HG02610 (cell line): ENCODE measurements around the gene TPGS1.

Experiments
- ATAC-seq: cut with Tn5 transposase; IDR thresholded peaks from one replicate; pipeline ENCODE4 v1.9.1; 2021; ENCODE audit warnings: mild to moderate bottlenecking, moderate library complexity; ENCODE audit not compliant: unreplicated experiment

TPGS1 gene

DNA sequence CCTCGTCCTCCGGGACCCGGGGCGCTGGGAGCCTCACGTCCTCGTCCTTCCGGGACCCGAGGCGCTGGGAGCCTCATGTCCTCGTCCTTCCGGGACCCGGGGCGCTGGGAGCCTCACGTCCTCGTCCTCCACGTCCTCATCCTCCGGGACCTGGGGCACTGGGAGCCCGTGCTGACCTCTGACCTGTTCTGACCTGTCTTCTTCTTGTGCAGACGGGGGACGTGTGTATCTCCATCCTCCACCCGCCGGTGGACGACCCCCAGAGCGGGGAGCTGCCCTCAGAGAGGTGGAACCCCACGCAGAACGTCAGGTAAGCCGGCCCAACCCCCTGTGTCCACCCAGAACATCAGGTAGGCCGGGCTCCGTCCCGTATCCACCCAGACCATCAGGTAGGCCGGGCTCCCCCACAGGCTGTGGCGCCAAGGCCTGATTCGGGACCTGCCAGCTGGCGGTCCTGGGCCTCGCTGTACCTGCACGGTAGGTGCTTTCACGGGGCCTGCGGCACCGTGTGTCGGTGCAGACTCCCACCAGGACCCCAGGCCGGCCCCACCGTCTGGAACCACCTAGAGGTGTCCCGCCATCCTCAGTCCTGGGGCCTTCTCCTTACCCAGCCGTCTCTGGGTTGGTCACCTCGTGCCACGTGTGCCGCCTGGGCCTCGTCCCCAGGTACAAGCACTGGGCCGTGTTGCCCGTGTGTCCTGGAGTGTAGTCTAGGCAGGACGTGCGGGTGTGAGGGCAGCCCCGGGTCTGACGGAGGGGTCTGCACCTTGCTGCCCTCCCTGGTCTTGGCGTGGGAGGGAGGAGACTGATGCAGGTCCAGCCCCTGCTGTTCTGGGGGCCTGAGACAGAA is 29.0 kb downstream of the TPGS1 start:
- no peak for ATAC-seq

DNA sequence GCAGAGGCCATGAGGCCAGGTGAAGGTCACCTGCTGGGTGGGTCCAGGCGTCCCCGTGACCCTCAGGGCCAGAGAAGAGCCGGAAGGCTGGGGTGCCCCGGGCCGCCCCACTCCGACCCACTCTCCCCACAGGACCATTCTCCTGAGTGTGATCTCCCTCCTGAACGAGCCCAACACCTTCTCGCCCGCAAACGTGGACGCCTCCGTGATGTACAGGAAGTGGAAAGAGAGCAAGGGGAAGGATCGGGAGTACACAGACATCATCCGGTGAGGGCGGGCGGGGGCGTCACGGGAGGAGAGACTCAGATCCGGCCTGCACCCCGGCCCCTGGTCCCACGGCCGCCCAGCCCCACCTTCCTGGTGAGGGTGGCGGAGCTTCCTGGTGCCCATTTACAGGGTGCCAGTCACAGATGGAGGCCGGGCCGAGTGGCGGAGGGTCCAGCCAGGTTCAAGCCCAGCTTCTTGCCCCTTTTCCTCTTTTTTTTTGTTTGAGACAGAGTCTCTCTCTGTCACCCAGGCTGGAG is 29.6 kb downstream of the TPGS1 start:
- no peak for ATAC-seq

DNA sequence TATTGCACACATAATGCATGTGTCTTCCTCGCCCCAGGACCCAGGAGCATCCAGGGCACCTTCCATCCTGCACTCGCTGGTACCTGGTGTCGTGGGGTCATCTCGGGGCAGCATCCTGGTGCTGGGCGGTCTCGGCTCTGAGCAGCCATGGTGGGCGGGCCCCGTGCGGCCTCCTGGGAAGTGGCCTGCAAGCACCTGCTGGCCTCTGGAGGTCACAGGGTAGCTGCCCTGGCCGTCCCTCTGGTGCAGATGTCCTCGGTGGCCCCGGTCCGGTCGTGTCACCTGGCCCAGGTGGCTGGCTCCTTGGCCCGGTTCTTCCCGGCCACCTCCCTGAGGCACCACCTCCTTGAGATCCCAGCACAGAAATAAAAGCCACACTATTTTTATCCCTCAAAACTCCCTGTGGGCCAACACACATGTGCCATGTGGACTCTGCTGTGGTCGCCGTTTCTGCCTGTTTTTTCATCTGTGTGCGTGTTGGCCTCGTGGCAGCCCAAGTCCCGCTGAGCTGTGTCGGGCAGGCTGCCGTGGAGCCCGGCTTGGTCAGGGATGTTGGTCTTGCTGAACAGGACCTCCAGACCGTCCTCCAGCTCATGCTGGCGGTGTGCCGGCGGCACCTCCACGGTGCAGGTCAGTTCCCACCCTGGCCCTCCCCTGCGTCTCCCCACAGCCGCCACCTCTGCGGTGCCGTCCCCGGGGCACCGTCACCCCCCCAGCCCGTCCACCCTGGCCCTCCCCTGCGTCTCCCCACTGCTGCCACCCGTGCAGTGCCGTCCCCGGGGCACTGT is 31.5 kb downstream of the TPGS1 start:
- no peak for ATAC-seq

DNA sequence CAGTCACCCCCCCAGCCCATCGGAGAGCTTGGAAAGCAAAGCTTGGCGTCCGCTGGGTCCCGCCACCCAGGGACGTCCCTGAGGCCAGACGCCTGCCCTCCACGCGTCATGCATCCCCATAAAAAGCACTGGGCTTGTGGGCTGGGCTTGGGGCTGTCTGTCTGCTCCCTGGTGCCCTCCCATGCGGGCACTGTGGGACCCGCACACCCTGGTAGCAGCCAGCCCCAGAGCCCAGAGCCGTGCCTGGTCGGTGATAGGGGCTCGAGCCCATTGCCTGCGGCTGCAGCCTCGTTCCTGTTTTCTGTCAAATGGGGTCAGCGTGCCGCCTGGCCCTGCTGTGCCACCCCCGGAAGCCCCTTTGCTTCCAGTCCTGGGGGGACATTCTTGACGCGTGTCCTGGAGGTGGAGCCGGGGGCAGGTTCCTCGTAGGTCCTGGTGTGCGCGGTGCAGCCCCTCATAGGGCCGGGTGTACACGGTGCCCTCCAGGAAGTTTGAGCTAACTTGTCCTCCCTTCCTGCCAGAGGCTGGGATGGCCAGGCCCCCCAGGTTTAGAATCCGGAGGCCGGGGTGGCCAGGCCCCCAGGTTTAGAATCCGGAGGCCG is 32.2 kb downstream of the TPGS1 start:
- no peak for ATAC-seq

DNA sequence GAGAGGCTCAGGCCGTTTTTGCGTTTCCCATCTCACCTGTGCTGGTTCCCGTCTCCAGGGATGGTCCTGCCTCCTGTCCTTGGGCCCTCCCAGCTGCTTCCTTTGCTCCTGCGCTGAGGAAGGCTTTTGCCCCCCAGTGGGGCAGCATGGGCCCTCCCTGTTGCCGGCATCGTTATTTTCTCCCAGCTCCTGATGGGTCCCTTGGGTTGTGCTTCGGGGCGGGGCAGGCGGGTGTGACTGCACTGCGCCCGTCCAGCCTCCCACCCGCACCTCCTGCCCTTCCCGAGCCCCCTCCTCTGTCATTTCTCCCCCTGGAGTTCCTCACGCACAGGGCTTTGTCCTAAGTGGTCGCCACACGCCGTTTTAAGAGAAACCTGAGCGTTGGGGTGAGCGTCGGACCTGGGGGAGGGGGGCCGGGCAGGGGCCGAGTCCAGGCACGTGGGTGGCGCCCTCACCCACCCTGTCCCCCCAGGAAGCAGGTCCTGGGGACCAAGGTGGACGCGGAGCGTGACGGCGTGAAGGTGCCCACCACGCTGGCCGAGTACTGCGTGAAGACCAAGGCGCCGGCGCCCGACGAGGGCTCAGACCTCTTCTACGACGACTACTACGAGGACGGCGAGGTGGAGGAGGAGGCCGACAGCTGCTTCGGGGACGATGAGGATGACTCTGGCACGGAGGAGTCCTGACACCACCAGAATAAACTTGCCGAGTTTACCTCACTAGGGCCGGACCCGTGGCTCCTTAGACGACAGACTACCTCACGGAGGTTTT is 33.8 kb downstream of the TPGS1 start:
- ATAC-seq, result no peak

DNA sequence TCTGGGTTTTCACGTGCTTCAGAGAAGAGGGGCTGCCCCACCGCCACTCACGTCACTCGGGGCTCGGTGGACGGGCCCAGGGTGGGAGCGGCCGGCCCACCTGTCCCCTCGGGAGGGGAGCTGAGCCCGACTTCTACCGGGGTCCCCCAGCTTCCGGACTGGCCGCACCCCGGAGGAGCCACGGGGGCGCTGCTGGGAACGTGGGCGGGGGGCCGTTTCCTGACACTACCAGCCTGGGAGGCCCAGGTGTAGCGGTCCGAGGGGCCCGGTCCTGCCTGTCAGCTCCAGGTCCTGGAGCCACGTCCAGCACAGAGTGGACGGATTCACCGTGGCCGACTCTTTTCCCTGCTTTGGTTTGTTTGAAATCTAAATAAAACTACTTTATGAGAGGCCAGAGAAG is 34.4 kb downstream of the TPGS1 start:
- no peak for ATAC-seq

DNA sequence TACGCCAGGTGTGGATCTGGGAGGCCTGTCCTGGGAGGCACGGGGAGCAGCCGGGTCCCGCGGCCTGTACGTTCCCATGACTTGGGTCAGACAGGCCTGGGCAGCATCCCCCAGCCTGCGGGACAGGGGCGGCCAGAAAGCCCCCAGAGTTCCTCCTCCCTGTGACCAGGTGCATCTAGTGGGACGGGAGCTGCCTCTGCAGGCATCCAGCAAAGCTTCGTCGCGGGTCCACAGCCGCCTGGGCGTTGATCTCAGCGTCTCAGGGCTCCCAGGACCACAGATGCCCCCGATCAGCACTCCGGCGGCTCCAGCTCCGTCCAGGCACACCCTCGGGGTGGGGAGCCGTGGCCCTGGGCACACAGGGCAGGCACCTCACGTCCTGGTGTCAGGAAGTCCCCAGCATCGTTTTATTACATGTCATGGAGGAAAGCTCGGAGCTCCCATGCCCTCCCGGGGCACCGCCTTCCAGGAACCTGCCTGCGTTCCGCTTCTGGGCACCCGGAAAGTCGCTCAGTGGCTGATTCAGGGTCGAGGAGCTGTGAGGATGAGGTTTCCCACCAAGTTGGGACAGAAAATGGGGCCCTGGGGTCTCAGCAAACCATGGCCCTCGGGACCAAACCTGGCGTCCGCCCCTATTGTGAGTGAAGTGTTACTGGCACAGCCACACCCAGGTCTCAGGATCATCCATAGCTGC is 35.0 kb downstream of the TPGS1 start:
- no peak for ATAC-seq

DNA sequence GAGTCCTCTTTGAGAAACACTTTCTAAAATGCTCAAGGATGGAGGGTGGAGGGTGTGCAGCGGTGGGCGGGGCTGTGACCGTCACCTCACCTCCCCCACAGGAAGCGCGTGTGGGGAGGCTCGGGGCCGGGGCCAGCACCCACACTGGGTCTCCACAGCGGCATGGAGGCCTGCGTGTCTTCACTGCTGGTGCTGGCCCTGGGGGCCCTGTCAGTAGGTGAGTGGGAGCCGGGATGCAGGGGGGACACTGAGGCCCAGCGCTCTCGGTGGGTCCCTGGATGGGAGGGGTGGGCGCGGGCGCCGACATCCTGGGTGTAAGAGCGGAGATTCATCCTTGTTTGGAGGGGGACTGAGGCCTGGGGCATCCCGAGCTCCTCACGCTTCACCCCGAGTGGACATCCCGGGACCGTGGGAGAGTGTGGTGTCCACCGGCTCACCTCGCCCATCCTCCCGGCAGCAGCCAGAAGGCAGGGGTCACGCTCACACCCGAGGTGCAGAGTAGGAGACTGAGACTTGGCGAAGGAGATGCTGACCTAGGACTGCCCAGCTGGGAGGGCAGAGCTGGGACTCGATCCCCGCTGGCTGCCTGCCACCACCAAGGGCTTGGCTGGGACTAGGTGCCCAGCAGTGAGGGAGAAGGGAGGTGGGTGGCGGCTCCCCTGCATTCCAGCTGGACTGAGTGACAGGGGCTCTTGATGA is 36.8 kb downstream of the TPGS1 start, which contains the start of gene GZMM:
Gene GZMM (plus strand): TSS at position 144 of the 699 bp plus-strand sequence. CDS start 19 bp downstream, at position 163.
- no peak for ATAC-seq

DNA sequence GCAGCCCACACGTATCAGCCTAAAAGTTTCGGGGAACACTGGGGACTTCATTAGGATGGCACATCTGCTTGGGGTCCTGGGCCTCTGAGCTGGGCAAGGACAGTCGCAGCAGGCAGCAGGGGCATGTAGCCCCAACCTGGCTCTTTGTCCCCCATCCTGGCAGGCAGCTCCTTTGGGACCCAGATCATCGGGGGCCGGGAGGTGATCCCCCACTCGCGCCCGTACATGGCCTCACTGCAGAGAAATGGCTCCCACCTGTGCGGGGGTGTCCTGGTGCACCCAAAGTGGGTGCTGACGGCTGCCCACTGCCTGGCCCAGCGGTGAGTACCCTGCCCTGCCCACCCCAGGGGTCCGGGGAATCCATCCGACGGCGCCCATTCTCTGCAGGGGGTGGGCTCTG is 39.8 kb downstream of the TPGS1 start:
- ATAC-seq, result no peak

DNA sequence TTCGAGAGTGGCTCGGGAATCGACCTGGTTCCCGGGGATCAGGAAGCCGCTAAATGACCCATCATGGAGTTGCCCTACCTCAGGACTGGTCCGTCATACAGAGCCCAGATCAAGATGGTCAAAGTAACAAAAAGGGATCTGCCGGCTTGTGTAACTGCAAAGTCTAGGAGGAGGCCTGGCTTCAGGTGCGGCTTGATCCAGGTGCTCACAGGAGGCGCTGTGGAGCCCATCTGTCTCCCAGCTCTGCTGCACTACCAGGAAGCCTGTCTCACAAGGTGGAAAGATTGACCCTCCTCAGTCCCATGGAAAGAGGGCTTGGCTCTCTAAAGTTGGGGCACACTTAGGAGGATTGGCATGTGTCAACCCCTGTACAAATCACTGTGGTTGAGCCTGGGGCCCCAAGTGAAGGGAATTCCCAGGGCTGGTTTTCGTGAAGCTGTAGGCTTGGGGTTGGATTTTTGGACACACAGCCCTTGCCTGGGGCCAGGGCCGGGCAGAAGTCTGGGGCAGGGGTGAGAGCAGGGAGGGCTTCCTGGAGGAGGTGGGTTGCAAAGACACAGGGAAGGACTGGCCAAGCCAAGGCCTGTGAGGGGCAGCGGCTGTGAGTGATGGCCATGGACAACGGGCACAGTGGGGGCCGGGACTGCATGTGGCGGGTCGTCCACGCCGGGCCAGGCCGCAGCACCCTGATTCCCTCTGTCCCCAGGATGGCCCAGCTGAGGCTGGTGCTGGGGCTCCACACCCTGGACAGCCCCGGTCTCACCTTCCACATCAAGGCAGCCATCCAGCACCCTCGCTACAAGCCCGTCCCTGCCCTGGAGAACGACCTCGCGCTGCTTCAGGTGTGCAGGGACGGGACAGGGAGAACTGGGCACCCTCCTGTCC is 40.8 kb downstream of the TPGS1 start:
- no peak for ATAC-seq

DNA sequence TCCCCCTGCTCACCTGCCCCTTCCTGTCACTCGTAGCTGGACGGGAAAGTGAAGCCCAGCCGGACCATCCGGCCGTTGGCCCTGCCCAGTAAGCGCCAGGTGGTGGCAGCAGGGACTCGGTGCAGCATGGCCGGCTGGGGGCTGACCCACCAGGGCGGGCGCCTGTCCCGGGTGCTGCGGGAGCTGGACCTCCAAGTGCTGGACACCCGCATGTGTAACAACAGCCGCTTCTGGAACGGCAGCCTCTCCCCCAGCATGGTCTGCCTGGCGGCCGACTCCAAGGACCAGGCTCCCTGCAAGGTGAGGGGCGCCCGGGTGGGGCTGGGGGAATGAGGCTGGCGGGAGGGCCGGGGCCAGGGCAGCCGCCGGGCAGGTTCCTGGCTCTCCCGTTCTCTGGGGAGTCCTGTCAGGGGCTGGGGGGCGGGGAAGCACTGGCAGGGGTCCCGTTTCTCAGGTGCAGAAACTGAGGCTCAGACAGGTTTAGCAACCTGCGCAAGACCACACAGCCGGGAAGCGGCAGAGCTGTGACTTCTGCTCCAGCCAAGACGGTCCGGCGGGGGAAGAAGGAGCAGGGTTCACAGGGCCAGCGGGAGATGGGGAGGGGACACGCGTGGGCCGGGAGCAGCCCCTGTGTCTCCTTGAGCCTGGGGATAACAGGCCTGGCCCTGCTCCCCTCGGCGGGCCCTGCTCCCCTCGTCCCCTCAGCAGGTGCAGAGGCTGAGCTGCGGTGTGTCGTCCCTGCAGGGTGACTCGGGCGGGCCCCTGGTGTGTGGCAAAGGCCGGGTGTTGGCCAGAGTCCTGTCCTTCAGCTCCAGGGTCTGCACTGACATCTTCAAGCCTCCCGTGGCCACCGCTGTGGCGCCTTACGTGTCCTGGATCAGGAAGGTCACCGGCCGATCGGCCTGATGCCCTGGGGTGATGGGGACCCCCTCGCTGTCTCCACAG is 41.9 kb downstream of the TPGS1 start:
- no peak for ATAC-seq

DNA sequence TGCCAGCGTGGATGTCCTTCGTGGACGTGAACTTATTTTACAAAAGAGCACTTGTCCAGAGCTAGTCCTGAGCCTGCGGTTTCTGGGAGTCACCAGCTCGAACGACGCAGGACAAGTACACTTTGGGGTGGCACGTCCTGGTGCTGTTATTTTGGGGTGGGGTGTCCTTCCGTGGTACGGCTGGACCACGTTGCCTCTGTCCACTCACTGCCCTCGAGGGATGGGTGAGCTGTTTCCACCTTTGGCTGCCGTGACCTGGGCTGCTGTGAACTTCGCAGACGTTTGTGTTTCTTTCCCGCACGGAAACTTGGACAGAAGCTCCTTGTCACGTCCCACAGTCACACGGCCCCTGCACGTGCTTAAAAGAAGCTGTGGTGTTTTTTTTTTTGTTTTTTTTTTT is 47.5 kb downstream of the TPGS1 start:
- ATAC-seq, result no peak

DNA sequence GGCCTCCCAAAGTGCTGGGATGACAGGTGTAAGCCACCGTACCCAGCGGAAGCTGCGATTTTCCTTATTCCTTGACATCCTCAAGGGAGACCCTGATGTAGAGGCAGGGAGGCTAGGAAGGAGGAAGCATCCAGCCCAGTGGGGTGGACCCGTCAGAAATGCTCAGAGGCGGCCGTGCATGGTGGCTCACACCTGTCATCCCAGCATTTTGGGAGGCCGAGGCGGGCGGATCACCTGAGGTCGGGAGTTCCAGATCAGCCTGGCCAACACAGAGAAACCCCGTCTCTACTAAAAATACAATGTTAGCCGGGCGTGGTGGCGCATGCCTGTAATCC is 48.1 kb downstream of the TPGS1 start:
- ATAC-seq, result no peak

DNA sequence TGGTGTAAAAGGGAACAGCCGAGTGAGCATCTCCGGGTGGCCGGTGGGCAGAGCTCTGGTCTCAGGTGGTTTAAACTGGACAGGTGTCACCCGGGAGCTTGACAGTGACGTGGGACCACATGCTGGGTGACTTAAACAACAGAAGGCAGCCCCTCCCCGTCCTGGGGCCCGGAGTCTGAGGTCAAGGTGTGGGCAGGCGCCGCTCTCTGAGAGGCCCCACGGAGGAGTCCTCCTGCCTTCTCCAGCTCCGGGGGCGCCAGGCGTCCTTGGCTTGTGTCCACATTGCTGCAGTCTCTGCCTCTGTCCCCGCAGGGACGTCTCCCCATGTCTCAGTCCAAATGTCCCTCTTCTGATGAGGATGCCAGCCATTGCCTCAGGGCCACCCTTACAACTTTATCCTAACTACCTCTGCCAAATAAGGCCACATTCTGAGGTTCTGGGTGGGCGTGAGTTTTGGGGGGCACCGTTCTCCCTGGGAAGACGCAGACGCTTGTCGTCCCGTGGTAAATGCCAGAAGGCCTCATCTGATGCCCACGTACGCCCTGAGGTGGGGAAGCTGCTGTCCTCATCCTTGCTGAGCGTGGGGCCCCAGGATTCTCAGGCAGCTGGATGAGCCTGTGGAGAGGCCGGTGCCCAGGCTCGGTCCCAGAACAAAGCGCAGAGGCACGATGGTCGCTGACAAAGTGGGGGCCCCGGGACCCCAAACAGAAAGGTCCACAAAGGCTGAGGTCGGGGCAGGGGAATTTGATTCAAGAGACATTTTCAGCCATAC is 49.5 kb downstream of the TPGS1 start:
- no peak for ATAC-seq

DNA sequence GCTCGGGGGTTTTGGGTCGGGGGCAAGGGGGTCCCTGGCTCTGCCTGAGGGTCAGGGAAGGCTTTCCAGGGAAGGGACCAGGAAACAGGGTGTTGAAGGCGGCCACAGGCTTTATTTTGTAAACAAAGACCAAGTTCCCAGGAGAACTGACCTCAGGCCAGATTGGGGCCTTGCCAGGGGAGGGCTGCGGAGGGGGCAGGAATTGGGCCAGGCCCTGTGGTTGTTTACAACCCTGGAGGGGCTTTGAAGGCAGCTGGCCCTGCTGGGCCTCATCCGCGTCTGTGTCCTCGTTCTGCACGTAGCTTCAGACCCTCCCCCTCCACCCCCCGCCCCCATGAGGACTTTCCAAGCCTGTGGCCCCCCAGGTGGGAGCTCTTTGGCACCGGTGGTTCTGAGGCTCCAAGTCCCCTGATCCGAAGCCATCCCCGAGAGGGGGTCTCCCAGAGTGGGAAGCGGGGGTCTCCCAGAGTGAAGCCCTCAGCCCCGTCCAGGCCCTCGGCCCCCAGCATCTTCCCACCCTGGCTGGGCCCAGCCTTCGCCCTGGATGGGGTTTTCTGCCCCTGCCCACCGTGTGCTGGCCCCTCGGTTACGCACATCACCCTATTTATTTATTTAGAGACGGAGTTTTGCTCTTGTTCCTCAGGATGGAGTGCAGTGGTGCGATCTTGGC is 51.6 kb downstream of the TPGS1 start:
- no peak for ATAC-seq

DNA sequence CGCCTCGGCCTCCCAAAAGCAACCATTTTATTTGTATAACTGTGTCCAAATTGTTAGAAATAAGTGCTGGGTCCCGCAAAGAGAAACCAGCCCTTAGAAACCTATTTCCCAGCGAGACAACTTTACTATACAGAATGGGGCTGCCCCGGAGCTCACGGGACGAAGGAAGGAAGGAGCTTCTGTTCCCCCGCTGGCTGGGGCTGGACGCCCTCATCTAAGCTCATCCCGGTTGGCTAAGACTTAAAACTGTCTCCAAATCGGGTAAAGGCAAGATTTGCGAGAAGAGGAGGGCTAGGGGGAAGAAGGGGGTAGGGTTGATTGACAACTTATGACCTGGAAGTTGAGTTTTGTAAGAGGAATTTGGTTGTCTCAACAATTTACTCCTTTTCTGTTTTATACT is 52.8 kb downstream of the TPGS1 start:
- ATAC-seq, result no peak
